ENCODE results near the gene DAO. TPM values are rescaled to one million over a fixed set of nuclear protein-coding genes. Genes with fewer than 3 reads are reported as not detected.

Gene DAO
- total and polyA plus RNA-seq, 2 of the 4 experiments (the other 2 are of a cell fraction): not detected

DNA sequence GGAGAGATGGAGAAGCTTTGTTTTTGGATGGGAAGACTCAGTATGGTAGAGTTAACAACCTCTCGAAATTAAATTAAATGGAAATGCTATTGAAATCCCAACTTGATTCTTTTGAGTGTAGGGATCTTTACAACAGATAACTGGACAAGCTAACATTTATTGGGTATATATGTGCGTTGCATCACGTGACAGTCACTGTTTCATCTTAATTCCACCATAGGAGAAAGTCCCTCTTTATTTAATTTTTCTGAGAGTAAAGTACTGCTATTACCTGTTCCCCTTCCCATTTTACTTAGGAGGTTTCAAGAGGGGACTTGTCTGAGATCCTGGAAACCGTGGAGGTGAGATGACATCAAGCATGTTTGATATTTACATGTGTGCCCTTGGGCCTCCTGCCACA, 11.1 kb upstream of the DAO start:
- Histone ChIP-seq H3K23ac (ENCODE audit: low read depth, low read length) (no peak overlapping the region), H3K4me2 (ENCODE audit: low read depth, low read length) (no peak overlapping the region), H3K4me3 (ENCODE audit: insufficient read depth, low read depth, low read length) (no peak overlapping the region), H2BK15ac (ENCODE audit: low read depth, low read length) (no peak overlapping the region), H3K79me1 (ENCODE audit: low read depth in 1 of 2, low read length in 2 of 2) (no peaks in the 10 kb centered on the region), H3K9ac (ENCODE audit: low read depth, low read length) (no peak overlapping the region), H2AK9ac (replicated peaks; ENCODE audit: low read depth, low read length, poor library complexity) (no peak overlapping the region), H4K91ac (ENCODE audit: insufficient read depth, low read depth, low read length) (no peak overlapping the region), H4K5ac (ENCODE audit: low read depth, low read length) (no peak overlapping the region), H3K27me3 (ENCODE audit: control insufficient read depth, insufficient read depth, low read length) (no peaks in the 10 kb centered on the region), H2AFZ (replicated peaks; ENCODE audit: low read length, poor library complexity) (no peak overlapping the region), H3K14ac (replicated peaks; ENCODE audit: low read depth, low read length) (no peak overlapping the region), H2AK5ac (ENCODE audit: low read depth, low read length) (no peak overlapping the region), H3K9me3 (ENCODE audit: control insufficient read depth, insufficient read depth, low read length) (peaks cover 2% of the 10 kb centered on the region; the same call in 1 of the 2 replicates), H3K18ac (ENCODE audit: low read depth, low read length) (no peak overlapping the region), H3K4ac (ENCODE audit: low read depth, low read length) (no peak overlapping the region), H3K27ac (ENCODE audit: insufficient read depth, low read length) (no peak overlapping the region), H2BK5ac (ENCODE audit: low read depth, low read length, poor library complexity, severe bottlenecking) (no peak overlapping the region), H3K56ac (ENCODE audit: extremely low read depth, insufficient read depth, low read length) (no peak overlapping the region), H2BK20ac (ENCODE audit: low read depth, low read length) (no peak overlapping the region), H2BK120ac (ENCODE audit: low read depth, low read length) (no peak overlapping the region), H3K36me3 (ENCODE audit: control insufficient read depth, insufficient read depth, low read length) (no peaks in the 10 kb centered on the region), H4K8ac (ENCODE audit: low read depth in 2 of 2, low read length in 2 of 2) (no peak overlapping the region), H4K20me1 (ENCODE audit: insufficient read depth, low read length) (no peaks in the 10 kb centered on the region), H3K4me1 (ENCODE audit: control insufficient read depth, insufficient read depth, low read length) (peaks cover 2% of the 10 kb centered on the region; the same call in 1 of the 2 replicates), H3K9me1 (ENCODE audit: insufficient read depth, low read length) (0 out of 2 replicates have a peak, but pooled peaks cover 2% of the 10 kb centered on the region)
- no peak for DNase-seq
- ChIA-PET CTCF (no interaction called here), POLR2A (ENCODE audit: unreplicated experiment) (no interaction called here)
- TF ChIP-seq CEBPB (IDR thresholded peaks at IDR 0.05; ENCODE audit: low read depth, low read length): no peak
- no peak for TF ChIP-seq NFE2L2 (IDR thresholded peaks at IDR 0.05; ENCODE audit: low read depth, low read length)
- no peak for TF ChIP-seq ELK1 (IDR thresholded peaks at IDR 0.05; ENCODE audit: borderline replicate concordance, low read depth, low read length)
- TF ChIP-seq POLR2A (IDR thresholded peaks at IDR 0.05; ENCODE audit: low read depth, low read length): no peak
- TF ChIP-seq RCOR1 (IDR thresholded peaks at IDR 0.05; ENCODE audit: insufficient replicate concordance, low read length): no peak
- no peak for TF ChIP-seq MXI1 (IDR thresholded peaks at IDR 0.05; ENCODE audit: borderline replicate concordance, low read depth, low read length)
- TF ChIP-seq, protein P1, sequence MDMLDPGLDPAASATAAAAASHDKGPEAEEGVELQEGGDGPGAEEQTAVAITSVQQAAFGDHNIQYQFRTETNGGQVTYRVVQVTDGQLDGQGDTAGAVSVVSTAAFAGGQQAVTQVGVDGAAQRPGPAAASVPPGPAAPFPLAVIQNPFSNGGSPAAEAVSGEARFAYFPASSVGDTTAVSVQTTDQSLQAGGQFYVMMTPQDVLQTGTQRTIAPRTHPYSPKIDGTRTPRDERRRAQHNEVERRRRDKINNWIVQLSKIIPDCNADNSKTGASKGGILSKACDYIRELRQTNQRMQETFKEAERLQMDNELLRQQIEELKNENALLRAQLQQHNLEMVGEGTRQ (IDR thresholded peaks at IDR 0.05; ENCODE audit: low read depth, low read length): no peak
- no peak for TF ChIP-seq BHLHE40 (IDR thresholded peaks at IDR 0.05; ENCODE audit: low read depth, low read length)
- TF ChIP-seq CHD1 (IDR thresholded peaks at IDR 0.05; ENCODE audit: low read depth, low read length): no peak
- no peak for TF ChIP-seq FOS (IDR thresholded peaks at IDR 0.05; ENCODE audit: low read depth, low read length)
- no peak for TF ChIP-seq MAFK (IDR thresholded peaks at IDR 0.05; ENCODE audit: low read depth, low read length)
- TF ChIP-seq, protein P2, sequence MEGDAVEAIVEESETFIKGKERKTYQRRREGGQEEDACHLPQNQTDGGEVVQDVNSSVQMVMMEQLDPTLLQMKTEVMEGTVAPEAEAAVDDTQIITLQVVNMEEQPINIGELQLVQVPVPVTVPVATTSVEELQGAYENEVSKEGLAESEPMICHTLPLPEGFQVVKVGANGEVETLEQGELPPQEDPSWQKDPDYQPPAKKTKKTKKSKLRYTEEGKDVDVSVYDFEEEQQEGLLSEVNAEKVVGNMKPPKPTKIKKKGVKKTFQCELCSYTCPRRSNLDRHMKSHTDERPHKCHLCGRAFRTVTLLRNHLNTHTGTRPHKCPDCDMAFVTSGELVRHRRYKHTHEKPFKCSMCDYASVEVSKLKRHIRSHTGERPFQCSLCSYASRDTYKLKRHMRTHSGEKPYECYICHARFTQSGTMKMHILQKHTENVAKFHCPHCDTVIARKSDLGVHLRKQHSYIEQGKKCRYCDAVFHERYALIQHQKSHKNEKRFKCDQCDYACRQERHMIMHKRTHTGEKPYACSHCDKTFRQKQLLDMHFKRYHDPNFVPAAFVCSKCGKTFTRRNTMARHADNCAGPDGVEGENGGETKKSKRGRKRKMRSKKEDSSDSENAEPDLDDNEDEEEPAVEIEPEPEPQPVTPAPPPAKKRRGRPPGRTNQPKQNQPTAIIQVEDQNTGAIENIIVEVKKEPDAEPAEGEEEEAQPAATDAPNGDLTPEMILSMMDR (conservative IDR thresholded peaks at IDR 0.05; ENCODE audit: low read depth, low read length): no peak
- no peak for TF ChIP-seq SMC3 (IDR thresholded peaks at IDR 0.05; ENCODE audit: low read depth, low read length)
- no peak for TF ChIP-seq MAZ (IDR thresholded peaks at IDR 0.05; ENCODE audit: borderline replicate concordance, low read depth, low read length)
- no peak for TF ChIP-seq RAD21 (IDR thresholded peaks at IDR 0.05; ENCODE audit: low read length)
- no peak for TF ChIP-seq RFX5 (IDR thresholded peaks at IDR 0.05; ENCODE audit: low read depth, low read length)
- in situ Hi-C loops (cut with MboI; ENCODE audit: low sequenced_read_pairs): no loop called here
- intact Hi-C loops (cut with micrococcal nuclease): no loop called here
- dilution Hi-C loops (cut with HindIII; ENCODE audit: low sequenced_read_pairs, unreplicated experiment): no loop called here
- BruUV-seq (replicated peaks): no TSS peak
- no peak for ATAC-seq (ENCODE audit: low read depth)
- no CpG with 5 or more reads among the region's 4 CpGs for WGBS, 2 experiments (ENCODE audit: extremely low coverage in 2 of 2, insufficient read length in 1 of 2)

All from IMR-90 (cell line).